Sigmoid colon (tissue), 7 donors: ENCODE results near the gene FGF4. TPM values are rescaled to one million over a fixed set of nuclear protein-coding genes. Genes with fewer than 3 reads are reported as not detected.
A peak's percentile ranks its signal among the peaks of the same experiment; 100 is the strongest.

ENCODE experiments used
- DNase-seq: peaks from one replicate; pipeline ENCODE4 v3.0.0-alpha.2; 2019
- H3K27ac ChIP-seq, 4 donors: fragments of 200-600 bp; sonication (generic); one replicate each; pipeline ENCODE4 v1.5.1; 2016 to 2019; ENCODE audit warnings: mild to moderate bottlenecking in 1 of 4
- H3K27me3 ChIP-seq, 3 donors: fragments of 200-600 bp; sonication (generic); one replicate each; pipeline ENCODE4 v1.5.1; 2019; ENCODE audit warnings: mild to moderate bottlenecking in 1 of 3
- H3K36me3 ChIP-seq, 4 donors: fragments of 200-600 bp; sonication (generic); one replicate each; pipeline ENCODE4 v1.5.1; 2016 to 2019
- H3K4me1 ChIP-seq, 4 donors: fragments of 200-600 bp; sonication (generic); one replicate each; pipeline ENCODE4 v1.5.1; 2017 to 2019
- H3K4me3 ChIP-seq, 4 donors: fragments of 200-600 bp; sonication (generic); one replicate each; pipeline ENCODE4 v1.5.1; 2017 to 2019; ENCODE audit warnings: mild to moderate bottlenecking in 2 of 4, moderate library complexity in 1 of 4
- H3K9me3 ChIP-seq, 4 donors: fragments of 200-600 bp in 3 of 4; sonication (generic) in 3 of 4; one replicate each; pipeline versions ENCODE4 v1.5.1 to v1.6.1; 2013 to 2019
- EP300 ChIP-seq, 4 donors: sonication (generic); formaldehyde crosslinking; IDR thresholded peaks; one replicate each; pipeline ENCODE4 v1.6.1; 2017; ENCODE audit warnings: antibody characterized with exemption in 4 of 4
- POLR2A ChIP-seq, 2 donors: fragments of 450-650 bp; IDR thresholded peaks; one replicate each; pipeline ENCODE4 v1.6.1; 2016; ENCODE audit warnings: antibody characterized with exemption in 2 of 2, mild to moderate bottlenecking in 2 of 2, moderate library complexity in 2 of 2
- POLR2AphosphoS5 ChIP-seq, 4 donors: sonication (generic); formaldehyde crosslinking; IDR thresholded peaks; one replicate each; pipeline ENCODE4 v1.6.1; 2017; ENCODE audit warnings: antibody characterized with exemption in 4 of 4
- WGBS, 2 donors: extraction: QIAGEN DNeasy Blood & Tissue Kit; methylation state at CpG; one replicate each; pipeline ENCODE4 v1.1.7; 2013; 5-methylcytosine and 5-hydroxymethylcytosine counted together
- intact Hi-C: fragments of 100-400 bp; cut with DNase I; formaldehyde crosslinking; loops from one replicate; pipeline ENCODE4 v1.15.1; 2023
- polyA plus RNA-seq, 3 donors: library from polyadenylated mRNA; stranded (reverse); fragments of 200-250 nt; gene quantifications; one replicate each; pipeline ENCODE4 v1.2.3, GENCODE V29; 2013
- total RNA-seq, 4 donors: library from RNA; depleted of rRNA; stranded (reverse); fragments of >200 nt; gene quantifications; one replicate each; pipeline ENCODE4 v1.1.0, GENCODE V29; 2016
- TF ChIP-seq, protein P1 (sequence below), 4 experiments: fragments of 450-650 bp in 3 of 4; fragments of 200-600 bp in 1 of 4; IDR thresholded peaks; one replicate each; pipeline ENCODE4 v1.5.1; 2016 to 2019; ENCODE audit warnings: antibody characterized with exemption in 4 of 4, mild to moderate bottlenecking in 3 of 4, moderate library complexity in 2 of 4
- donor health status: healthy with polysubstance abuse.
- donor health status: Bipolar disorder and iron deficiency.
- donor health status: healthy.

FGF4 gene
- total and polyA plus RNA-seq, 7 donors: not detected

- H3K9me3 ChIP-seq: no peaks in the 10 kb centered on the region
- no peak overlapping the region for H3K27ac ChIP-seq
- no peaks in the 10 kb centered on the region for H3K4me1 ChIP-seq
- no peak for TF ChIP-seq EP300 (IDR thresholded peaks at IDR 0.05)
- no peak for TF ChIP-seq POLR2A (IDR thresholded peaks at IDR 0.05)
- no peak for TF ChIP-seq POLR2AphosphoS5 (IDR thresholded peaks at IDR 0.05)
- TF ChIP-seq, protein P1, sequence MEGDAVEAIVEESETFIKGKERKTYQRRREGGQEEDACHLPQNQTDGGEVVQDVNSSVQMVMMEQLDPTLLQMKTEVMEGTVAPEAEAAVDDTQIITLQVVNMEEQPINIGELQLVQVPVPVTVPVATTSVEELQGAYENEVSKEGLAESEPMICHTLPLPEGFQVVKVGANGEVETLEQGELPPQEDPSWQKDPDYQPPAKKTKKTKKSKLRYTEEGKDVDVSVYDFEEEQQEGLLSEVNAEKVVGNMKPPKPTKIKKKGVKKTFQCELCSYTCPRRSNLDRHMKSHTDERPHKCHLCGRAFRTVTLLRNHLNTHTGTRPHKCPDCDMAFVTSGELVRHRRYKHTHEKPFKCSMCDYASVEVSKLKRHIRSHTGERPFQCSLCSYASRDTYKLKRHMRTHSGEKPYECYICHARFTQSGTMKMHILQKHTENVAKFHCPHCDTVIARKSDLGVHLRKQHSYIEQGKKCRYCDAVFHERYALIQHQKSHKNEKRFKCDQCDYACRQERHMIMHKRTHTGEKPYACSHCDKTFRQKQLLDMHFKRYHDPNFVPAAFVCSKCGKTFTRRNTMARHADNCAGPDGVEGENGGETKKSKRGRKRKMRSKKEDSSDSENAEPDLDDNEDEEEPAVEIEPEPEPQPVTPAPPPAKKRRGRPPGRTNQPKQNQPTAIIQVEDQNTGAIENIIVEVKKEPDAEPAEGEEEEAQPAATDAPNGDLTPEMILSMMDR (IDR thresholded peaks at IDR 0.05): no peak
- DNase-seq: no peak
- H3K27me3 ChIP-seq: no peaks in the 10 kb centered on the region
- no peak overlapping the region for H3K4me3 ChIP-seq
- 70 to 81% methylated on average over 14 of the region's 14 CpGs for WGBS, 2 donors
- H3K36me3 ChIP-seq: no peaks in the 10 kb centered on the region
- intact Hi-C loops: no loop called here
Measured at GRCh38 chr11:69797156-69797555, 22.0 kb upstream of the FGF4 start.

GRCh38 chr11:69796063-69796462 is 20.9 kb upstream of the FGF4 start:
- intact Hi-C loops: no loop called here

DNA sequence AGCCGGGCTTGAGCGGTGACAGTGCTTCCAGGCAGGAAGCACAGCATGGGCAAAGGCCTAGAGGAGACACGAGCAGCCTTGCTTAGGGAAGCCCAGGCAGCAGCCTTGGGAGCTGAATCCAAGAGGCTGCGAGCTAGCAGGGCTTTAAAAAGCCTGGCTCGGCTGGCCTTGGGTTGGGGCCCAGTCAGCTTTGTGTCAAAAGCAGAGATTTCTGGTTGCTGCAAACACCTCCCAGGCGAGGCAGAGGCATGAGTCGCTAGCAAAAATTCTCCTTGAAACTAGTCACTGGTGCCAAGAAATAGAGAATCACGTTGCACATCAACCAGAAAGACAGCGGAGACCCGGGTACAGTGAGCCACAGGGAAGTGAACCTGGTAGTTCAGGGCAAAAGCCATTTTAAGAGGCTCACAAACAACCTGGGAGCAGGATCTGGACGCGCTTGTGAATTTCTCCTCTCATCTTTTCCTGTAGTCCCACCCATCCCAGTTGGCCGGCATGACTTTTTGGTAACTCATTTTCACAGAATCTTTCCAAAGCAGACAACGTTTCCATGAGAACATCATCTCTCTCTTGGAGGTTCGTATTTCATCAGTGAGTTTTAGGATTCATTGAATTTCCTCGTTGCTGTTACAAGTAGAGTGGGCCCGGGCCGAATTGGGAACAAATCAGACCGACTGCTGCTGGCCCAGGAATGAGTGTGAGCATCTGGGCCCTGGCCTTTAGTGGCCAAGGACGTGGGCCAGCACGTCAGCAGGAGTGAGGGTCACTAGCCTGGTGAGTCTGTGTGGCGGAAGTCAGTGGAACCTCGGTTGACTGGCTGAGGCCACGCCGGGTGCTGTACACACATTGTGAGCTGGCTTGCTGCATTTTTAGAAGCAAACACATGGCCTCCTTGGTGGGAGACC is 16.4 kb upstream of the FGF4 start:
- WGBS, 2 donors: 76 to 81% methylated on average over 25 of the region's 25 CpGs
- intact Hi-C loops: no loop called here
- H3K9me3 ChIP-seq: no peaks in the 10 kb centered on the region
- no peak for TF ChIP-seq EP300 (IDR thresholded peaks at IDR 0.05)
- no peak for TF ChIP-seq POLR2A (IDR thresholded peaks at IDR 0.05)
- TF ChIP-seq, protein P1 (IDR thresholded peaks at IDR 0.05): no peak
- no peak for TF ChIP-seq POLR2AphosphoS5 (IDR thresholded peaks at IDR 0.05)
- no peaks in the 10 kb centered on the region for H3K27me3 ChIP-seq
- H3K4me3 ChIP-seq: no peak overlapping the region
- DNase-seq: no peak
- no peaks in the 10 kb centered on the region for H3K36me3 ChIP-seq
- H3K27ac ChIP-seq: peak overlapping the region in 2 of 4 donors; percentile 39 to 52
- peaks cover 0 to 15% (median 7%) of the 10 kb centered on the region in 4 donors for H3K4me1 ChIP-seq

More at GRCh38 chr11:69796063-69796462, 20.9 kb upstream of the FGF4 start:
- Histone ChIP-seq H3K4me1 (peaks cover 0 to 10% (median 4%) of the 10 kb centered on the region in 4 donors), H3K4me3 (no peak overlapping the region), H3K27ac (no peak overlapping the region), H3K27me3 (no peaks in the 10 kb centered on the region), H3K36me3 (no peaks in the 10 kb centered on the region), H3K9me3 (no peaks in the 10 kb centered on the region)
- 86 to 88% methylated on average over 9 of the region's 9 CpGs for WGBS, 2 donors
- TF ChIP-seq POLR2AphosphoS5 (IDR thresholded peaks at IDR 0.05): no peak
- no peak for TF ChIP-seq POLR2A (IDR thresholded peaks at IDR 0.05)
- TF ChIP-seq, protein P1 (IDR thresholded peaks at IDR 0.05): no peak
- no peak for TF ChIP-seq EP300 (IDR thresholded peaks at IDR 0.05)
- no peak for DNase-seq

DNA sequence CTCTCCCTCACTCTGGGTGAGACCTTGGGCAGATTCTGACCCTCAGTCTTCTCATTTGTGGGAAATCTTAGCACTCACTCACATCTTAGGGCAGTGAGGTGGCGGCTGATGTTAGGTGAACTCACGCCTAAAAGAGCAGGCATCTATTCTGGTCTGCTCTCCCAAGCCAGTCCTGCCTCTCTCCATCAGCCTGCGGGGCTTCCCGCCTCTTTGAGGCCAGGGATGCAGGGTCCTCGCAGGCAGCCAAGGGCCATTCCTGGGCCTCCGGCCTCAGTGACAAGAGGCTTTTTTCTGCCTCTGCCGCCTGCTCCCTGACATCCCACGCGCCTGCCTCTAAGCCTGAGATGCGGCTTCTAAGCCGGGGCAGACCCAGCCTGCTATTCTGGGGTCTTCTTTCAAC is 13.8 kb upstream of the FGF4 start:
- intact Hi-C loops: no loop called here
- peaks cover 0 to 15% (median 7%) of the 10 kb centered on the region in 4 donors for H3K4me1 ChIP-seq
- H3K36me3 ChIP-seq: no peaks in the 10 kb centered on the region
- H3K27ac ChIP-seq: no peak overlapping the region
- no peaks in the 10 kb centered on the region for H3K27me3 ChIP-seq
- TF ChIP-seq POLR2AphosphoS5 (IDR thresholded peaks at IDR 0.05): no peak
- no peak for TF ChIP-seq POLR2A (IDR thresholded peaks at IDR 0.05)
- TF ChIP-seq EP300 (IDR thresholded peaks at IDR 0.05): no peak
- WGBS, 2 donors: 91 to 94% methylated on average over 11 of the region's 11 CpGs
- no peak for DNase-seq
- no peaks in the 10 kb centered on the region for H3K9me3 ChIP-seq
- no peak overlapping the region for H3K4me3 ChIP-seq

DNA sequence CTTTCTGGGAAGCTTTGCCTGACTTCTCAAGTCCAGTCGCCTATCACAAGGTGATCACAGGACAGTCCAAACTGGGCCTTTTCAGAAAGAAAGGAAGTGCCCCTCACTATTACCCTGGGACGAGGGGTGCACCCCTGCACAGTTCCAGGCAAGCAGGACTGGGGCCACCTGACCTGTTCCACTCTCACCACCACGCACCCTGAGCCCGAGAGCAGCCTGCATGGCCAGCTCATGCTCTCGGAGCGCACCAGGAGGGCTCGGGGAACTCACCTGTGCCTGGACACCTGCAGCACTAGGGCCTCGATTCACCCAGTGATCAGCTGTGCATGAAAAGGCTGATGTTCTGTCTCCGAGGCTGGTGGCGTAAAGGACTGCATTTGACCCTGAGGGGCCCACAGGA is 12.8 kb upstream of the FGF4 start:
- TF ChIP-seq POLR2A (IDR thresholded peaks at IDR 0.05) (no peak), POLR2AphosphoS5 (IDR thresholded peaks at IDR 0.05) (no peak), EP300 (IDR thresholded peaks at IDR 0.05) (no peak)
- TF ChIP-seq, protein P1 (IDR thresholded peaks at IDR 0.05): no peak
- no peak overlapping the region for H3K4me3 ChIP-seq
- no peaks in the 10 kb centered on the region for H3K27me3 ChIP-seq
- WGBS, 2 donors: 87 to 88% methylated on average over 10 of the region's 10 CpGs
- H3K36me3 ChIP-seq: no peaks in the 10 kb centered on the region
- no peak overlapping the region for H3K27ac ChIP-seq
- intact Hi-C loops: no loop called here
- H3K4me1 ChIP-seq: peaks cover 0 to 15% (median 7%) of the 10 kb centered on the region in 4 donors
- no peaks in the 10 kb centered on the region for H3K9me3 ChIP-seq
- no peak for DNase-seq
